Ovary (tissue), 9 donors: ENCODE data around the gene CCDC3. TPM values are rescaled to one million over a fixed set of nuclear protein-coding genes. Genes with fewer than 3 reads are reported as not detected.

ENCODE experiments used
- DNase-seq, 5 donors: peaks; one replicate each; pipeline ENCODE4 v3.0.0-alpha.2; 2019 to 2020
- H3K27ac ChIP-seq, 2 donors: fragments of 200-600 bp; one replicate each; pipeline versions ENCODE4 v1.5.1 to v1.8.0; 2019 to 2022
- H3K27me3 ChIP-seq: fragments of 200-600 bp; one replicate; pipeline ENCODE4 v1.8.0; 2022
- H3K36me3 ChIP-seq: fragments of 200-600 bp; sonication (generic); one replicate; pipeline ENCODE4 v1.5.1; 2019
- H3K4me1 ChIP-seq: one replicate; pipeline ENCODE4 v1.8.1; 2013; ENCODE audit warnings: mild to moderate bottlenecking, moderate library complexity; ENCODE audit not compliant: insufficient read depth
- H3K4me3 ChIP-seq: fragments of 200-600 bp; sonication (generic); one replicate; pipeline ENCODE4 v1.5.1; 2017
- H3K9me3 ChIP-seq, 2 donors: fragments of 200-600 bp in 1 of 2; sonication (generic) in 1 of 2; one replicate each; pipeline versions ENCODE4 v1.5.1 to v1.8.1; 2013 to 2019; ENCODE audit warnings: mild to moderate bottlenecking in 1 of 2, moderate library complexity in 1 of 2
- EP300 ChIP-seq: sonication (generic); formaldehyde crosslinking; IDR thresholded peaks from one replicate; pipeline ENCODE4 v1.6.1; 2017; ENCODE audit warnings: antibody characterized with exemption
- POLR2A ChIP-seq: fragments of 450-650 bp; IDR thresholded peaks from one replicate; pipeline ENCODE4 v1.6.1; 2017; ENCODE audit warnings: antibody characterized with exemption, mild to moderate bottlenecking, moderate library complexity
- WGBS, 3 donors: extraction: QIAGEN DNeasy Blood & Tissue Kit in 1 of 3; methylation state at CpG; one replicate each; pipeline versions ENCODE4 v1.1.5 to v1.1.7; 2013 to 2017; 5-methylcytosine and 5-hydroxymethylcytosine counted together
- intact Hi-C, 4 donors: fragments of 100-400 bp; cut with DNase I; formaldehyde crosslinking; loops; one replicate each; pipeline versions ENCODE4 v1.11.0 to v1.15.1; 2022 to 2023
- polyA plus RNA-seq, 2 donors: library from polyadenylated mRNA; stranded (reverse); fragments of 200-250 nt in 1 of 2; fragments of 350-450 nt in 1 of 2; fragmentation: Illumina TruSeq in 1 of 2; extraction: RNeasy Lipid Tissue Mini Kit (QIAGEN cat#74804) in 1 of 2; gene quantifications; one replicate each; pipeline ENCODE4 v1.2.3, GENCODE V29; 2013 to 2014
- total RNA-seq, 7 donors: library from RNA; depleted of rRNA in 2 of 7; stranded (reverse); fragments of >200 nt in 2 of 7; fragmentation: NEBNext Ultra II Directional in 3 of 7; extraction: Animal tissue kit (Norgen Biotek cat#: 25700) in 3 of 7; gene quantifications; one replicate each; pipeline versions ENCODE4 v1.1.0 to v1.2.4, GENCODE V29; 2016 to 2023
- TF ChIP-seq, protein P1 (sequence below), 3 donors: fragments of 450-650 bp in 2 of 3; fragments of 200-600 bp in 1 of 3; IDR thresholded peaks; one replicate each; pipeline versions ENCODE4 v1.5.1 to v1.8.0; 2016 to 2022; ENCODE audit warnings: antibody characterized with exemption in 3 of 3, mild to moderate bottlenecking in 1 of 3
- donor health status: DM: no; HTN: no; CAD: no; lungs with moderate emphysema.
- donor health status: DM: no; HTN: no; CAD: no.
- donor health status: Bipolar disorder and iron deficiency.
- donor health status: DM: yes; HTN: yes; CAD: no.
- donor health status: DM: no; HTN: no; CAD: no.
- donor health status: DM: yes; HTN: yes; CAD: no.

CCDC3 gene
- total and polyA plus RNA-seq, 9 donors = 14.3 to 190 (median 53.7) TPM

DNA sequence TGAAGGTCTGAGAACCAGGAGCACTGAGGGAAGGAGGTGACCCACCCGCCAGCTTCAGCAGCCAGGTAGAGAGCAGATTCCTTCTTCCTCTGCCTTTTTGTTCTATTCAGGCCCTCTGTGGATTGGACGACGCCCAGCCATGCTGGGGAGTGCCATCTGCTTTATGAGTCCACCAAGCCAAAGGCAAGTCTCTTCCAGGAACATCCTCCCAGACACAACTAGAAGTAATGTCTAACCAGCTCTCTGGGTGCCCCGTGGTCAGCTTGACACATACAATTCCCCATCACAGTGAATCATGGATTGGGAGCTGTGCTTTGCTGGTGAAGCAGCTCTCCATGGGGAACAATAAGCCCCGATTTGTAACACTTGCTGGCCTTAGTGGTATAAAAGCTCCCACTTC is 125.2 kb downstream of the CCDC3 start:
- no peak overlapping the region for H3K4me3 ChIP-seq
- no peak for DNase-seq
- TF ChIP-seq POLR2A (no peak), EP300 (no peak)
- TF ChIP-seq, protein P1, sequence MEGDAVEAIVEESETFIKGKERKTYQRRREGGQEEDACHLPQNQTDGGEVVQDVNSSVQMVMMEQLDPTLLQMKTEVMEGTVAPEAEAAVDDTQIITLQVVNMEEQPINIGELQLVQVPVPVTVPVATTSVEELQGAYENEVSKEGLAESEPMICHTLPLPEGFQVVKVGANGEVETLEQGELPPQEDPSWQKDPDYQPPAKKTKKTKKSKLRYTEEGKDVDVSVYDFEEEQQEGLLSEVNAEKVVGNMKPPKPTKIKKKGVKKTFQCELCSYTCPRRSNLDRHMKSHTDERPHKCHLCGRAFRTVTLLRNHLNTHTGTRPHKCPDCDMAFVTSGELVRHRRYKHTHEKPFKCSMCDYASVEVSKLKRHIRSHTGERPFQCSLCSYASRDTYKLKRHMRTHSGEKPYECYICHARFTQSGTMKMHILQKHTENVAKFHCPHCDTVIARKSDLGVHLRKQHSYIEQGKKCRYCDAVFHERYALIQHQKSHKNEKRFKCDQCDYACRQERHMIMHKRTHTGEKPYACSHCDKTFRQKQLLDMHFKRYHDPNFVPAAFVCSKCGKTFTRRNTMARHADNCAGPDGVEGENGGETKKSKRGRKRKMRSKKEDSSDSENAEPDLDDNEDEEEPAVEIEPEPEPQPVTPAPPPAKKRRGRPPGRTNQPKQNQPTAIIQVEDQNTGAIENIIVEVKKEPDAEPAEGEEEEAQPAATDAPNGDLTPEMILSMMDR (IDR thresholded peaks at IDR 0.05) = no peak
- no peaks in the 10 kb centered on the region for H3K9me3 ChIP-seq
- intact Hi-C loops = no loop called here
- no peaks in the 10 kb centered on the region for H3K27me3 ChIP-seq
- peak overlapping the region in 1 of 2 donors; percentile 67 for H3K27ac ChIP-seq
- 92 to 97% (median 96%) methylated on average over 5 of the region's 5 CpGs for WGBS, 3 donors
- H3K4me1 ChIP-seq = peaks cover 24% of the 10 kb centered on the region
- H3K36me3 ChIP-seq = no peaks in the 10 kb centered on the region

DNA sequence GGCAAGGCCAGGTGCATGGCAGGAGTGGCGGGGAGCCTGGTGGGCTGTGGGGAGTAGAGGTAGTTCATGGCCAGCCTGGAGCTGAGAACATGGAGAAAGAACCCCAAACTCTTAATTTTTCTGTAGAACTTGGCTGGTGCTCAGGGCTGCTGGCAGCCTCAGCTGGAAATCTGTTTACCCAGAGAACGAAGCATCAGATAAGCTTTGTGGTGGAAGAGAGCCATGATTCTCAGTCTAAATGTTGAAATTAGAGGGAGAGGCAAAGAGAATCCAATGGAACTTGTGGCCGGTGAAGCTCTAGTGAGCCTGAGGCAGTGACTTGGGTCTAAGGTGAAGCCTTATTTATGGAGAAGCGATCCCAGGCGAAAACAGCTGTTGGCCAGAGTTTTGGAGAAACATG is 126.4 kb downstream of the CCDC3 start:
- Histone ChIP-seq H3K4me1 (peaks cover 20% of the 10 kb centered on the region), H3K9me3 (no peaks in the 10 kb centered on the region), H3K27me3 (no peaks in the 10 kb centered on the region), H3K36me3 (no peaks in the 10 kb centered on the region), H3K4me3 (no peak overlapping the region), H3K27ac (peak overlapping the region in 1 of 2 donors; percentile 67)
- WGBS, 3 donors = 25 to 32% (median 29%) methylated on average over 5 of the region's 5 CpGs
- TF ChIP-seq EP300 (no peak), POLR2A (no peak)
- TF ChIP-seq, protein P1 (IDR thresholded peaks at IDR 0.05) = no peak
- DNase-seq = peak in 4 of 5 donors; percentile 41 to 62 (median 56)
- intact Hi-C loops = no loop called here

DNA sequence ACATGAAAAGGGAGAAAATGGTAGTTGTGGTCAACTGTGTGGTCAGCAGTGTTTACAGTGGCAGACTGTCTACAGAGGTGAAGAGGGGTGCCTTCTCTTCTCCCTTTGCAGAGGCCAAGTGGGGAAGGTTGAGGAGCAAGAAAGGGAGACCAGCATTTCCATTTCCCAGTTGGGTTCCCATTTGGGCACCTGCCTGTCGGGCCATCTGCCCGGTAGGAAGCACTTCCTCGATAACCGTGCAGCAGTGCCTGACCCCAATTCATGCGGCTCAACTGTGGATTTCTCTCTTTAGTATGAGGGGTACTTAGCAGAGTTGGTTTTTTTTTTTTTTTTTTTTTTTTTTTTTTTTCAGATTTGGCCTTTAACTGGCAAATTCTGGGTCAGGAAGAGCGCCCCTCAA is 127.0 kb downstream of the CCDC3 start:
- 95 to 97% (median 96%) methylated on average over 6 of the region's 6 CpGs for WGBS, 3 donors
- Histone ChIP-seq H3K36me3 (no peaks in the 10 kb centered on the region), H3K4me1 (peaks cover 20% of the 10 kb centered on the region), H3K27ac (peak overlapping the region in 1 of 2 donors; percentile 67), H3K4me3 (no peak overlapping the region), H3K27me3 (no peaks in the 10 kb centered on the region), H3K9me3 (no peaks in the 10 kb centered on the region)
- no peak for DNase-seq
- TF ChIP-seq, protein P1 (IDR thresholded peaks at IDR 0.05) = no peak
- TF ChIP-seq EP300 (no peak), POLR2A (no peak)
- intact Hi-C loops = no loop called here

DNA sequence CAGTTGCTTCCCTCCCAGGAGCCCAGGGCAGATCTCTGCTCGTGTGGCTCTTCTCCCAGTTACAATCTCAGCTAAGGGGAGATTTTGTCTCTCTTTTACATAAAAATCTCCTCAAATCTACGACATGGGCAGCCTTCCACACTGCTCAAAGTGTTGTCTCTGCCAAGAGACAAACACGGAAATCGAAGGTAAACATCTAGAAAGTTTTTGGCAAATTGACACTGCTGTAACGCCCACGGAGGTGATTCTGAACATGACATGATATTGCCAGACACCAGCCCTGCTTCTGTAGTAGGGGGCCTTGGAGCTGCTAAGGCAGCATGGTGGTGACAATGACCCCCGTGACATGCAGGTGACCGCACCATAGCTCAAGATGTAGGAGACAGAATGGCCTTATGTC is 128.3 kb downstream of the CCDC3 start:
- TF ChIP-seq POLR2A (no peak), EP300 (no peak)
- TF ChIP-seq, protein P1 (IDR thresholded peaks at IDR 0.05) = no peak
- no peaks in the 10 kb centered on the region for H3K9me3 ChIP-seq
- H3K27ac ChIP-seq = peak overlapping the region in 1 of 2 donors; percentile 41
- intact Hi-C loops = no loop called here
- 32 to 51% (median 46%) methylated on average over 8 of the region's 8 CpGs for WGBS, 3 donors
- no peak for DNase-seq
- H3K36me3 ChIP-seq = no peaks in the 10 kb centered on the region
- H3K4me3 ChIP-seq = no peak overlapping the region
- peaks cover 20% of the 10 kb centered on the region for H3K4me1 ChIP-seq
- H3K27me3 ChIP-seq = no peaks in the 10 kb centered on the region

DNA sequence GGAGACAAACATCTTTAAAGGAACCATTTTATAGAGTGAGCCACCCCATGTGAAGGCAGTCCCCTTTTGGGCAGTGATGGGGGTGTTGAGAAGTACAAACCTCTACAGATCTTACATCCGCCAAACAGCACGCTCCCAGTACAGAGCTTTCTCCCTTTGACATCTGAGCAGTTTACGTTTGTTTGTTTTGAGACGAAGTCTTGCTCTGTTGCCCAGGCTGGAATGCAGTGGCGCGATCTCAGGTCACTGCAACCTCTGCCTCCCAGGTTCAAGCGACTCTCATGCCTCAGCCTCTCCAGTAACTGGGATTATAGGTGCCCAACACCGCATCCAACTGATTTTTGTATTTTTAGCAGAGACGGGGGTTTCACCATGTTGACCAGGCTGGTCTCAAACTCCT is 128.9 kb downstream of the CCDC3 start:
- WGBS, 3 donors = 66 to 88% (median 77%) methylated on average over 9 of the region's 9 CpGs
- Histone ChIP-seq H3K27me3 (no peaks in the 10 kb centered on the region), H3K9me3 (no peaks in the 10 kb centered on the region), H3K27ac (peak overlapping the region in 1 of 2 donors; percentile 41), H3K4me3 (no peak overlapping the region), H3K4me1 (peaks cover 20% of the 10 kb centered on the region), H3K36me3 (no peaks in the 10 kb centered on the region)
- intact Hi-C loops = no loop called here
- TF ChIP-seq POLR2A (no peak), EP300 (no peak)
- TF ChIP-seq, protein P1 (IDR thresholded peaks at IDR 0.05) = no peak
- DNase-seq = no peak
